ENCODE measurements around the gene SNX5. TPM values are rescaled to one million over a fixed set of nuclear protein-coding genes. Genes with fewer than 3 reads are reported as not detected.

Gene SNX5
- total and polyA plus RNA-seq, 10 of the 15 experiments (the other 5 are each of a cell fraction or from before 2014, with no cell fraction given): 92.9 to 316 (median 245) TPM

DNA sequence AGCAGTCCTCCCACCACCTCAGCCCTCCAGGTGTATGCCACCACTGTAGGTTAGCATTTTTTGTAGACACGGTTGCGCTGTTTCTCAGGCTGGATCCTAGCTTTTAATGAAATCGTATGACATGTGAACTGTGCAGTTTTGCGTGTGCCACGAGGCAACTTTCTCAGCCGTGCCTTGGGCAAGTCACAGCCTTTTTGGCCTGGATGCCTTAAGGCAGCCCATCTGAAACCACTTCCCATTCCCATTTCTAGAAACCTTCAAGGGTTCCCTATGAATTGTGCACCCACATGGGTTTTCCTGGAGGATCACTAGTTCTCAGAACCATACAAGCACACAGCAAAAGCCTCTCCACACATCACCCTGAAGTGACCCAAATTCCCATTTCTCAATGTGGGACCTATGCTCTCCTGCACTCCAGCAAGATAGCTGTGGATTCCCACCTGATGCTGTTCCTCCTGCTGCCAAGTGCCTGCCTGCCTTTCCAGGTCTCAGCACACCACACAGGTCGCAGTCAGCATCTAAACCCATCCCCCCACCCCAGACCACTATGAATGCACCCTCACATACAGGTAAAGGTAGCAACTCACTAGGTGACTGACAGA lies 28.9 kb downstream of the SNX5 start:
- ChIA-PET CTCF (interaction anchor here (0.6 to 5.2 kb wide), 35 partner anchors 8 to 435 kb away, joined by 3 to 43 read pairs (median 8); partner anchors contain the start of genes DSTN, RRBP1 and SNX5), SMC1A (ENCODE audit: uncharacterized antibody, unreplicated experiment) (interaction anchor here (1.0 to 3.4 kb wide), 16 partner anchors 17 to 435 kb away, joined by 3 to 32 read pairs (median 6); partner anchors contain the start of genes RRBP1 and SNX5), RAD21 (ENCODE audit: unreplicated experiment) (interaction anchor here (0.5 to 4.3 kb wide), 19 partner anchors 18 to 434 kb away, joined by 3 to 20 read pairs (median 5); partner anchors contain the start of gene RRBP1), POLR2A (interaction anchor here (0.7 to 1.4 kb wide), 3 partner anchors 13 to 435 kb away, joined by 3 to 4 read pairs (median 3); no protein-coding TSS in a partner anchor)
- H3K27me3 ChIP-seq (replicated peaks in 1 of 2; ENCODE audit: control insufficient read depth in 2 of 2, insufficient read depth in 2 of 2, low read length in 1 of 2): no peaks in the 10 kb centered on the region
- H3K4me1 ChIP-seq (ENCODE audit: control insufficient read depth, insufficient read depth, low read length): peaks cover 26% of the 10 kb centered on the region
- peak; percentile 21 for ATAC-seq
- H4K20me1 ChIP-seq (ENCODE audit: control insufficient read depth, insufficient read depth): no peaks in the 10 kb centered on the region
- FAIRE-seq: no peak
- no TSS peak for BruUV-seq (replicated peaks)
- no peaks in the 10 kb centered on the region for H3K9me3 ChIP-seq (replicated peaks; ENCODE audit: control insufficient read depth, insufficient read depth, low read length)
- in situ Hi-C loops (cut with MboI) (loop anchor here (5.0 kb wide), 2 partner anchors 47 to 402 kb away; no protein-coding TSS in a partner anchor), intact Hi-C loops (cut with micrococcal nuclease; ENCODE audit: unreplicated experiment) (loop anchor here (1.0 to 5.0 kb wide), 3 partner anchors 37 to 402 kb away; no protein-coding TSS in a partner anchor)
- WGBS (ENCODE audit: insufficient coverage, insufficient replicate concordance, low lambda C conversion rate, missing lambda C conversion rate): 49% methylated on average over 7 of the region's 7 CpGs
- H3K79me2 ChIP-seq (ENCODE audit: control insufficient read depth, insufficient read depth, low read length): no peaks in the 10 kb centered on the region; the same call in 1 of the 2 replicates
- peak overlapping the region; percentile 28; the same call in 1 of the 2 replicates for H3K4me2 ChIP-seq (ENCODE audit: control insufficient read depth, insufficient read depth)
- H3K27ac ChIP-seq (ENCODE audit: control insufficient read depth, insufficient read depth): no peak overlapping the region
- no peak overlapping the region for H3K4me3 ChIP-seq
- no peak overlapping the region for H3K9ac ChIP-seq (ENCODE audit: control insufficient read depth, insufficient read depth, low read length)
- H3K36me3 ChIP-seq (ENCODE audit: control insufficient read depth in 2 of 2, insufficient read depth in 2 of 2, low read length in 1 of 2): peaks cover 10 to 28% of the 10 kb centered on the region in 2 experiments
- no peak for DNase-seq (ENCODE audit: low read depth, low spot score)
- H2AFZ ChIP-seq (ENCODE audit: control insufficient read depth, low read depth, low read length): no peak overlapping the region
- 0 out of 2 replicates have a peak, but pooled peaks have one; percentile 51 for TF ChIP-seq POLR2AphosphoS2 (IDR thresholded peaks at IDR 0.05; ENCODE audit: low read depth, low read length)
- TF ChIP-seq MYB (IDR thresholded peaks at IDR 0.05; ENCODE audit: borderline replicate concordance, low read depth, low read length): no peak
- TF ChIP-seq, protein P1, sequence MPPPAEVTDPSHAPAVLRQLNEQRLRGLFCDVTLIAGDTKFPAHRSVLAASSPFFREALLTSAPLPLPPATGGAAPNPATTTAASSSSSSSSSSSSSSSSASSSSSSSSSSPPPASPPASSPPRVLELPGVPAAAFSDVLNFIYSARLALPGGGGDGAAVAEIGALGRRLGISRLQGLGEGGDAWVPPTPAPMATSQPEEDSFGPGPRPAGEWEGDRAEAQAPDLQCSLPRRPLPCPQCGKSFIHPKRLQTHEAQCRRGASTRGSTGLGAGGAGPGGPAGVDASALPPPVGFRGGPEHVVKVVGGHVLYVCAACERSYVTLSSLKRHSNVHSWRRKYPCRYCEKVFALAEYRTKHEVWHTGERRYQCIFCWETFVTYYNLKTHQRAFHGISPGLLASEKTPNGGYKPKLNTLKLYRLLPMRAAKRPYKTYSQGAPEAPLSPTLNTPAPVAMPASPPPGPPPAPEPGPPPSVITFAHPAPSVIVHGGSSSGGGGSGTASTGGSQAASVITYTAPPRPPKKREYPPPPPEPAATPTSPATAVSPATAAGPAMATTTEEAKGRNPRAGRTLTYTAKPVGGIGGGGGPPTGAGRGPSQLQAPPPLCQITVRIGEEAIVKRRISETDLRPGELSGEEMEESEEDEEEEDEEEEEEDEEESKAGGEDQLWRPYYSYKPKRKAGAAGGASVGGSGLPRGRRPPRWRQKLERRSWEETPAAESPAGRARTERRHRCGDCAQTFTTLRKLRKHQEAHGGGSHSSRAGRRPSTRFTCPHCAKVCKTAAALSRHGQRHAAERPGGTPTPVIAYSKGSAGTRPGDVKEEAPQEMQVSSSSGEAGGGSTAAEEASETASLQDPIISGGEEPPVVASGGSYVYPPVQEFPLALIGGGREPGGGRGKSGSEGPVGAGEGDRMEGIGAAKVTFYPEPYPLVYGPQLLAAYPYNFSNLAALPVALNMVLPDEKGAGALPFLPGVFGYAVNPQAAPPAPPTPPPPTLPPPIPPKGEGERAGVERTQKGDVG (CRISPR knock-in tag; IDR thresholded peaks at IDR 0.05): no peak
- no peak for TF ChIP-seq ZNF622 (IDR thresholded peaks at IDR 0.05)
- no peak for TF ChIP-seq NBN (IDR thresholded peaks at IDR 0.05)
- no peak for TF ChIP-seq SUPT20H (IDR thresholded peaks at IDR 0.05; ENCODE audit: borderline replicate concordance, control insufficient read depth, low read depth, low read length)
- peak; percentile 80; the same call in 1 of the 2 replicates for TF ChIP-seq ZBED1 (IDR thresholded peaks at IDR 0.05; ENCODE audit: borderline replicate concordance)
- TF ChIP-seq NFXL1 (IDR thresholded peaks at IDR 0.05; ENCODE audit: borderline replicate concordance): no peak
- peak; percentile 14; the same call in 1 of the 2 replicates for TF ChIP-seq SMAD5 (IDR thresholded peaks at IDR 0.05; ENCODE audit: low read depth)
- no peak for TF ChIP-seq PAX8 (IDR thresholded peaks at IDR 0.05)
- peak; percentile 22; the same call in 1 of the 2 replicates for TF ChIP-seq MTA3 (IDR thresholded peaks at IDR 0.05; ENCODE audit: borderline replicate concordance, low read length)
- TF ChIP-seq ZNF217 (IDR thresholded peaks at IDR 0.05): no peak
- TF ChIP-seq, protein P2, sequence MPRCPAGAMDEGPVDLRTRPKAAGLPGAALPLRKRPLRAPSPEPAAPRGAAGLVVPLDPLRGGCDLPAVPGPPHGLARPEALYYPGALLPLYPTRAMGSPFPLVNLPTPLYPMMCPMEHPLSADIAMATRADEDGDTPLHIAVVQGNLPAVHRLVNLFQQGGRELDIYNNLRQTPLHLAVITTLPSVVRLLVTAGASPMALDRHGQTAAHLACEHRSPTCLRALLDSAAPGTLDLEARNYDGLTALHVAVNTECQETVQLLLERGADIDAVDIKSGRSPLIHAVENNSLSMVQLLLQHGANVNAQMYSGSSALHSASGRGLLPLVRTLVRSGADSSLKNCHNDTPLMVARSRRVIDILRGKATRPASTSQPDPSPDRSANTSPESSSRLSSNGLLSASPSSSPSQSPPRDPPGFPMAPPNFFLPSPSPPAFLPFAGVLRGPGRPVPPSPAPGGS (IDR thresholded peaks at IDR 0.05; ENCODE audit: borderline replicate concordance, insufficient read depth, low read depth, low read length, poor library complexity, severe bottlenecking): peak; percentile 19
- peak; percentile 58; the same call in 1 of the 2 replicates for TF ChIP-seq PML (IDR thresholded peaks at IDR 0.05; ENCODE audit: low read length)
- TF ChIP-seq ATF2 (IDR thresholded peaks at IDR 0.05; ENCODE audit: low read length): no peak
- peak; percentile 12; the same call in 1 of the 2 replicates for TF ChIP-seq CBFB (IDR thresholded peaks at IDR 0.05; ENCODE audit: low read depth)
